GM12891 (cell line): ENCODE results near the gene PRKAR2A.

Experiments
- PAX5 ChIP-seq: IDR thresholded peaks from 2 replicates; pipeline ENCODE4 v1.6.1; 2011; ENCODE audit warnings: low read length, moderate library complexity, mild to moderate bottlenecking; ENCODE audit not compliant: insufficient read depth, severe bottlenecking
- POLR2A ChIP-seq: IDR thresholded peaks from 2 replicates; pipeline ENCODE4 v1.6.1; 2011; ENCODE audit warnings: low read depth, low read length, control low read depth
- POLR2AphosphoS5 ChIP-seq: IDR thresholded peaks from 2 replicates; pipeline ENCODE4 v1.6.1; 2011; ENCODE audit warnings: low read depth, low read length, control low read depth
- POU2F2 ChIP-seq: IDR thresholded peaks from 2 replicates; pipeline ENCODE4 v1.6.1; 2011; ENCODE audit warnings: low read depth, mild to moderate bottlenecking, control low read depth, low read length, moderate library complexity
- SPI1 ChIP-seq: IDR thresholded peaks from 2 replicates; pipeline ENCODE4 v1.6.1; 2011; ENCODE audit warnings: low read depth, low read length, control low read depth
- TAF1 ChIP-seq: IDR thresholded peaks from 2 replicates; pipeline ENCODE4 v1.6.1; 2011; ENCODE audit warnings: low read depth, low read length, control low read depth

DNA sequence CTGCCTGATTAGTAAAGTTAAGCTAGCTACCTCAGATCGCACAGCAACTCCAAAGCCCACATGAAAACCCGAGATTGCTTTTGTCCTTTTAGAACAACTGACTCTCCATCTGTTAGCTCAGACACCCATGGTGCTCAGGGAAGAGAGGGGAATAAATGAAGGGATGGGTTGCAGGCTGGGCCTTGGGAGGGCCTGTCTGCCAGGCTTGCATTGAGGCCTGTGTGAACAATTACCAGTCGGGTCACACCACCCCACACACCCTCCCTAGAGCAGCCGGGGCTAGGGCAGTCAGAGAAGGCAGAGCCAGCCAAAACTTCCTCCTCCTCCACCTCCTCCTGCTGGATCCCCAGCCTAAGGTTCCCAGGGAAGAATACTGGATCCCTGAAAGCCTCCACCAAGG is 8.8 kb upstream of the PRKAR2A start:
- TF ChIP-seq POLR2AphosphoS5 (no peak), TAF1 (no peak), POLR2A (no peak), SPI1 (no peak), PAX5 (no peak), POU2F2 (no peak)
